ENCODE data around the gene GPBP1L1.

Gene GPBP1L1

DNA sequence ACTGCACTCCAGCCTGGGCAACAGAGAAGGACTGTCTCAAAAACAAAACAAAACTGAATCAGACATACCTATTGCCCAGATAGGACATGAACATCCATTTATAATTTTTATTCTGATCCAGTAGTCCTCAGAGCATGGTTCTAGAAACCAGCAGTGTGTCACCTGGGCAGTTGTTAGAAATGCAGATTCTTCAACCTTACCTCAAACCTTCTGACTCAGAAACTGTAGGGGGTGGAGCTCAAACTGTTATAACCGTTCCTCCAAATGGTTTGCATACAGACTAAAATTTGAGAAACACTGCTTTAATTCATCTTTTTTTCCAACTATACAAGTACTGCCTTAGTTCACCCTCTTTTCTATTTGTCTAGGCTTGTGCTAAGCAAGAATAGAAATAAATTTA, 96.5 kb downstream of the GPBP1L1 start:
- DNase-seq (ENCODE audit: low read depth), result no peak

DNA sequence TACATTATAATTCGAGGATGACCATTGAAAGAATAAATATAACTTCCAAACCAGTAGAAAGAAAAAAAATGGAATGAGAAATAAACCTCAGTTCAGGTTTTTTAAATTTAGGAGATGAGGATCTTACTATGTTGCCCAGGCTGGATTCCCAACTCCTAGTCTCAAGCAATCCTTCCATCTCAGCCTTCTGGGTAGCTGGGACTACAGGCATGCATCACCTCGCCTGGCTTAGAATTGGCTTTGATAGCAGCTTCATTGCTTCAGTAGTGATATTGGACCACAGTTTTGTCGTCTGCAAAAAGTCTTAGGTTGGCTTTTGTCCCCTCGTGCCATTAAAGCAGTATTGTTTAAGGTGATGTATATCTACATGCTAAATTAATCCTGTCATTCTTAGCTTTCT, 99.6 kb downstream of the GPBP1L1 start:
- DNase-seq (ENCODE audit: low read depth), result no peak

- DNase-seq (ENCODE audit: low read depth), result no peak
Observed at GRCh38 chr1:45585496-45586075, 100.7 kb downstream of the GPBP1L1 start.

DNA sequence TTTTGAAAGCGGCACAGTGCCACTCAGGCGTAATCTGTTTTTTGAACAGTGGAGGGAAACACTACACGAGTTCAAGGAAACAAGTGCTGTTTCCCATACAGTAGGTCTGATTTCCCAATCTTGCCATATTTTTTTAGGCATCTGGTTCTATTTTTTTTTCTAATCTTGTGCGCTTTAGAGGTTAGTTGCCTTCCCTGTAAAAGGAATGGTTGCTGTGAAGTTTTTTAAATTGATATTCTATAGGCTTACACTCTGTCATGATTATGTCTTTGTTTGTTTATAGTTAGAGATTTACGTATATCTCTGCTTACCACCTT, 101.3 kb downstream of the GPBP1L1 start:
- DNase-seq (ENCODE audit: low read depth), result no peak

- DNase-seq (ENCODE audit: low read depth), result peak; percentile 73
Observed at GRCh38 chr1:45584351-45585109, 101.8 kb downstream of the GPBP1L1 start.

GRCh38 chr1:45583666-45584350, 102.5 kb downstream of the GPBP1L1 start, which contains the start of gene NASP:
Gene NASP, plus strand, starts transcription at chr1:45584041. Its CDS starts 106 bp downstream, at chr1:45584147.
- DNase-seq (ENCODE audit: low read depth), result no peak

GRCh38 chr1:45583264-45583665, 103.1 kb downstream of the GPBP1L1 start:
- peak; percentile 97 for DNase-seq (ENCODE audit: low read depth)
